ENCODE results near the gene LRP1B. TPM values are rescaled to one million over a fixed set of nuclear protein-coding genes. Genes with fewer than 3 reads are reported as not detected.

LRP1B gene
- total and polyA plus RNA-seq, 2 of the 8 experiments (the other 6 are each of a cell fraction or from before 2014, with no cell fraction given), result 0.03 TPM; not detected in 1

DNA sequence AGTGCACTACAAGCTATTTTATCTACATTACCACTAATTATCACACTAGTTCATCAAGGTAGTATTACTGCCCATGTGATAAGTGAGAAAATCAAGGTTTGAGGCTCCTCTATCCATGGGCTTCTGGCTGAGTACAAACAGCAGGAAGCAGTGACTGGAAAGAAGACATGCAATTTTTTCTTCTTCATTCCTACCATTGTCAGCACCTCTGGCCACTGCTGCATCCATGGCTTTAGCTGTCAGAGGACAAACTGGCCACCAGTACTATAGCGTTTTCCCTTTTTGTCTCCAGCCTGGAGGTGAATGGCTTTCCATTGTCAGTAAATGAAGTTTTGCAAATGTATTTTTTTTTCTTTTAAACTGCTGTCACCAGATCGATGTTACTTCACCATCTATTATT is 674.9 kb downstream of the LRP1B start (continued):
- TF ChIP-seq, protein P1, sequence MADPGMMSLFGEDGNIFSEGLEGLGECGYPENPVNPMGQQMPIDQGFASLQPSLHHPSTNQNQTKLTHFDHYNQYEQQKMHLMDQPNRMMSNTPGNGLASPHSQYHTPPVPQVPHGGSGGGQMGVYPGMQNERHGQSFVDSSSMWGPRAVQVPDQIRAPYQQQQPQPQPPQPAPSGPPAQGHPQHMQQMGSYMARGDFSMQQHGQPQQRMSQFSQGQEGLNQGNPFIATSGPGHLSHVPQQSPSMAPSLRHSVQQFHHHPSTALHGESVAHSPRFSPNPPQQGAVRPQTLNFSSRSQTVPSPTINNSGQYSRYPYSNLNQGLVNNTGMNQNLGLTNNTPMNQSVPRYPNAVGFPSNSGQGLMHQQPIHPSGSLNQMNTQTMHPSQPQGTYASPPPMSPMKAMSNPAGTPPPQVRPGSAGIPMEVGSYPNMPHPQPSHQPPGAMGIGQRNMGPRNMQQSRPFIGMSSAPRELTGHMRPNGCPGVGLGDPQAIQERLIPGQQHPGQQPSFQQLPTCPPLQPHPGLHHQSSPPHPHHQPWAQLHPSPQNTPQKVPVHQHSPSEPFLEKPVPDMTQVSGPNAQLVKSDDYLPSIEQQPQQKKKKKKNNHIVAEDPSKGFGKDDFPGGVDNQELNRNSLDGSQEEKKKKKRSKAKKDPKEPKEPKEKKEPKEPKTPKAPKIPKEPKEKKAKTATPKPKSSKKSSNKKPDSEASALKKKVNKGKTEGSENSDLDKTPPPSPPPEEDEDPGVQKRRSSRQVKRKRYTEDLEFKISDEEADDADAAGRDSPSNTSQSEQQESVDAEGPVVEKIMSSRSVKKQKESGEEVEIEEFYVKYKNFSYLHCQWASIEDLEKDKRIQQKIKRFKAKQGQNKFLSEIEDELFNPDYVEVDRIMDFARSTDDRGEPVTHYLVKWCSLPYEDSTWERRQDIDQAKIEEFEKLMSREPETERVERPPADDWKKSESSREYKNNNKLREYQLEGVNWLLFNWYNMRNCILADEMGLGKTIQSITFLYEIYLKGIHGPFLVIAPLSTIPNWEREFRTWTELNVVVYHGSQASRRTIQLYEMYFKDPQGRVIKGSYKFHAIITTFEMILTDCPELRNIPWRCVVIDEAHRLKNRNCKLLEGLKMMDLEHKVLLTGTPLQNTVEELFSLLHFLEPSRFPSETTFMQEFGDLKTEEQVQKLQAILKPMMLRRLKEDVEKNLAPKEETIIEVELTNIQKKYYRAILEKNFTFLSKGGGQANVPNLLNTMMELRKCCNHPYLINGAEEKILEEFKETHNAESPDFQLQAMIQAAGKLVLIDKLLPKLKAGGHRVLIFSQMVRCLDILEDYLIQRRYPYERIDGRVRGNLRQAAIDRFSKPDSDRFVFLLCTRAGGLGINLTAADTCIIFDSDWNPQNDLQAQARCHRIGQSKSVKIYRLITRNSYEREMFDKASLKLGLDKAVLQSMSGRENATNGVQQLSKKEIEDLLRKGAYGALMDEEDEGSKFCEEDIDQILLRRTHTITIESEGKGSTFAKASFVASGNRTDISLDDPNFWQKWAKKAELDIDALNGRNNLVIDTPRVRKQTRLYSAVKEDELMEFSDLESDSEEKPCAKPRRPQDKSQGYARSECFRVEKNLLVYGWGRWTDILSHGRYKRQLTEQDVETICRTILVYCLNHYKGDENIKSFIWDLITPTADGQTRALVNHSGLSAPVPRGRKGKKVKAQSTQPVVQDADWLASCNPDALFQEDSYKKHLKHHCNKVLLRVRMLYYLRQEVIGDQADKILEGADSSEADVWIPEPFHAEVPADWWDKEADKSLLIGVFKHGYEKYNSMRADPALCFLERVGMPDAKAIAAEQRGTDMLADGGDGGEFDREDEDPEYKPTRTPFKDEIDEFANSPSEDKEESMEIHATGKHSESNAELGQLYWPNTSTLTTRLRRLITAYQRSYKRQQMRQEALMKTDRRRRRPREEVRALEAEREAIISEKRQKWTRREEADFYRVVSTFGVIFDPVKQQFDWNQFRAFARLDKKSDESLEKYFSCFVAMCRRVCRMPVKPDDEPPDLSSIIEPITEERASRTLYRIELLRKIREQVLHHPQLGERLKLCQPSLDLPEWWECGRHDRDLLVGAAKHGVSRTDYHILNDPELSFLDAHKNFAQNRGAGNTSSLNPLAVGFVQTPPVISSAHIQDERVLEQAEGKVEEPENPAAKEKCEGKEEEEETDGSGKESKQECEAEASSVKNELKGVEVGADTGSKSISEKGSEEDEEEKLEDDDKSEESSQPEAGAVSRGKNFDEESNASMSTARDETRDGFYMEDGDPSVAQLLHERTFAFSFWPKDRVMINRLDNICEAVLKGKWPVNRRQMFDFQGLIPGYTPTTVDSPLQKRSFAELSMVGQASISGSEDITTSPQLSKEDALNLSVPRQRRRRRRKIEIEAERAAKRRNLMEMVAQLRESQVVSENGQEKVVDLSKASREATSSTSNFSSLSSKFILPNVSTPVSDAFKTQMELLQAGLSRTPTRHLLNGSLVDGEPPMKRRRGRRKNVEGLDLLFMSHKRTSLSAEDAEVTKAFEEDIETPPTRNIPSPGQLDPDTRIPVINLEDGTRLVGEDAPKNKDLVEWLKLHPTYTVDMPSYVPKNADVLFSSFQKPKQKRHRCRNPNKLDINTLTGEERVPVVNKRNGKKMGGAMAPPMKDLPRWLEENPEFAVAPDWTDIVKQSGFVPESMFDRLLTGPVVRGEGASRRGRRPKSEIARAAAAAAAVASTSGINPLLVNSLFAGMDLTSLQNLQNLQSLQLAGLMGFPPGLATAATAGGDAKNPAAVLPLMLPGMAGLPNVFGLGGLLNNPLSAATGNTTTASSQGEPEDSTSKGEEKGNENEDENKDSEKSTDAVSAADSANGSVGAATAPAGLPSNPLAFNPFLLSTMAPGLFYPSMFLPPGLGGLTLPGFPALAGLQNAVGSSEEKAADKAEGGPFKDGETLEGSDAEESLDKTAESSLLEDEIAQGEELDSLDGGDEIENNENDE (IDR thresholded peaks at IDR 0.05; ENCODE audit: insufficient replicate concordance, low read length), result no peak
- no peak for TF ChIP-seq RNF2 (IDR thresholded peaks at IDR 0.05; ENCODE audit: borderline replicate concordance, low read depth, low read length, missing control alignments, poor library complexity, severe bottlenecking)
- no peak for TF ChIP-seq POLR2A (IDR thresholded peaks at IDR 0.05; ENCODE audit: control extremely low read depth in 1 of 2, low read depth in 2 of 2, low read length in 2 of 2)
- no peak for TF ChIP-seq GABPA (IDR thresholded peaks at IDR 0.05; ENCODE audit: borderline replicate concordance, insufficient read depth, low read length)
- no peak for TF ChIP-seq YY1 (IDR thresholded peaks at IDR 0.05; ENCODE audit: low read depth, low read length)
- no peak for TF ChIP-seq SP1 (IDR thresholded peaks at IDR 0.05; ENCODE audit: low read depth, low read length)
- TF ChIP-seq MAFK (IDR thresholded peaks at IDR 0.05; ENCODE audit: low read depth, low read length), result no peak
- TF ChIP-seq GTF2F1 (IDR thresholded peaks at IDR 0.05; ENCODE audit: borderline replicate concordance, low read depth, low read length), result no peak
- TF ChIP-seq HDAC6 (IDR thresholded peaks at IDR 0.05; ENCODE audit: low read depth, low read length), result no peak
- TF ChIP-seq, protein P2, sequence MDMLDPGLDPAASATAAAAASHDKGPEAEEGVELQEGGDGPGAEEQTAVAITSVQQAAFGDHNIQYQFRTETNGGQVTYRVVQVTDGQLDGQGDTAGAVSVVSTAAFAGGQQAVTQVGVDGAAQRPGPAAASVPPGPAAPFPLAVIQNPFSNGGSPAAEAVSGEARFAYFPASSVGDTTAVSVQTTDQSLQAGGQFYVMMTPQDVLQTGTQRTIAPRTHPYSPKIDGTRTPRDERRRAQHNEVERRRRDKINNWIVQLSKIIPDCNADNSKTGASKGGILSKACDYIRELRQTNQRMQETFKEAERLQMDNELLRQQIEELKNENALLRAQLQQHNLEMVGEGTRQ (IDR thresholded peaks at IDR 0.05; ENCODE audit: low read length), result no peak

Measured in H1 (cell line).